OCI-LY3 (cell line): Measurements from ENCODE around the gene POLD4.
A peak's percentile ranks its signal among the peaks of the same experiment; 100 is the strongest.
"Not testable (repeated sequence)": the region's sequence is repeated elsewhere in the genome, so short reads cannot be mapped to it uniquely, and the experiment has no call there.

Source experiments
- H2AFZ ChIP-seq: fragments of 200-600, 300-600 bp; shearing (Covaris generic); 2 replicates; pipeline ENCODE4 v1.6.0; 2014; ENCODE audit warnings: antibody characterized with exemption, low read depth, low read length
- H3K27ac ChIP-seq: fragments of 200-600, 300-600 bp; sonication (generic); 2 replicates; pipeline ENCODE4 v1.5.1; 2014; ENCODE audit warnings: mild to moderate bottlenecking, low read length, moderate library complexity, mixed read lengths
- H3K27me3 ChIP-seq: fragments of 200-600, 300-600 bp; sonication (generic); 2 replicates; pipeline ENCODE4 v1.6.1; 2014; ENCODE audit warnings: low read depth, low read length, mixed read lengths
- H3K36me3 ChIP-seq: fragments of 200-600, 300-600 bp; sonication (generic); replicated peaks from 2 replicates; pipeline ENCODE3; 2014; ENCODE audit warnings: low read depth, low read length, mixed read lengths
- H3K4me1 ChIP-seq: fragments of 300-600, 200-600 bp; sonication (generic); 2 replicates; pipeline ENCODE4 v1.6.1; 2014; ENCODE audit warnings: low read length, mixed read lengths
- H3K4me2 ChIP-seq: fragments of 200-600, 300-600 bp; sonication (generic); 2 replicates; pipeline ENCODE4 v1.6.1; 2014; ENCODE audit warnings: low read length, mixed read lengths
- H3K4me3 ChIP-seq: fragments of 300-600, 200-600 bp; sonication (generic); 2 replicates; pipeline ENCODE4 v1.5.1; 2014; ENCODE audit warnings: antibody characterized with exemption, mild to moderate bottlenecking, low read length, moderate library complexity
- H3K79me2 ChIP-seq: fragments of 300-600, 200-600 bp; shearing (Covaris generic); 2 replicates; pipeline ENCODE4 v1.6.1; 2014; ENCODE audit warnings: mild to moderate bottlenecking, low read length, mixed read lengths
- H3K9ac ChIP-seq: fragments of 300-600, 200-600 bp; shearing (Covaris generic); 2 replicates; pipeline ENCODE4 v1.6.0; 2014; ENCODE audit warnings: mild to moderate bottlenecking, low read length, moderate library complexity
- H3K9me3 ChIP-seq: fragments of 200-600, 300-600 bp; shearing (Covaris generic); 2 replicates; pipeline ENCODE4 v1.6.1; 2014; ENCODE audit warnings: low read length, mixed read lengths; ENCODE audit not compliant: insufficient read depth
- H4K20me1 ChIP-seq: fragments of 200-600, 300-600 bp; sonication (generic); 2 replicates; pipeline ENCODE4 v1.6.1; 2016; ENCODE audit warnings: low read length, mixed read lengths; ENCODE audit not compliant: insufficient read depth
- EZH2phosphoT487 ChIP-seq: fragments of 200-600 bp; shearing (Covaris generic); IDR thresholded peaks from 2 replicates; pipeline ENCODE4 v1.6.1; 2018; ENCODE audit warnings: antibody characterized with exemption, mixed run types, low read depth
- TF ChIP-seq, protein P1 (sequence below): fragments of 200-600, 300-600 bp; sonication (generic); IDR thresholded peaks from 2 replicates; pipeline ENCODE4 v1.5.1; 2014; ENCODE audit warnings: antibody characterized with exemption, low read length, low read depth

POLD4 gene

DNA sequence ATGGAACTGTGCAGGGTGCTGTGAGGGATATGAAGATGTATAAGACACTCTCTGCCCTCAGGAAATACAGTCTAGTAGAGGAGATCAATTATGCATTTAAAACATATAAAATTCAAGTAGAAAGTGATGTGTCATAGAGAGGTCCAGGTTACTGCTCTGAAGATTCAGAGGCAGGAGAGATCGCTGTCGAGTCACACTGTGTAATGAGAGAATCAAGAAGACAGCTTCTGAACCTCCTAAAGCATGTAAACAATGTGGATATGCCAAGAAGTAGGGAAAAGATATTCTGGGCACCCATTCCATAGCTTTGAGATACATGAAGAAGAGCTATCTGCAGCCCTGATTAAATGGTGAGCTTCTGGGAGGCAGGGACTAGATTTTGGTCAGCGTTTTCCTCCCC, 33.3 kb downstream of the POLD4 start:
- Histone ChIP-seq H3K27me3 (no peaks in the 10 kb centered on the region), H3K36me3 (no peaks in the 10 kb centered on the region), H3K79me2 (no peaks in the 10 kb centered on the region), H3K4me1 (peaks cover 8% of the 10 kb centered on the region), H3K4me3 (no peak overlapping the region), H4K20me1 (no peaks in the 10 kb centered on the region), H2AFZ (no peak overlapping the region), H3K9me3 (no peaks in the 10 kb centered on the region), H3K27ac (no peak overlapping the region), H3K4me2 (no peak overlapping the region), H3K9ac (no peak overlapping the region)
- TF ChIP-seq EZH2phosphoT487, result no peak
- TF ChIP-seq, protein P1, sequence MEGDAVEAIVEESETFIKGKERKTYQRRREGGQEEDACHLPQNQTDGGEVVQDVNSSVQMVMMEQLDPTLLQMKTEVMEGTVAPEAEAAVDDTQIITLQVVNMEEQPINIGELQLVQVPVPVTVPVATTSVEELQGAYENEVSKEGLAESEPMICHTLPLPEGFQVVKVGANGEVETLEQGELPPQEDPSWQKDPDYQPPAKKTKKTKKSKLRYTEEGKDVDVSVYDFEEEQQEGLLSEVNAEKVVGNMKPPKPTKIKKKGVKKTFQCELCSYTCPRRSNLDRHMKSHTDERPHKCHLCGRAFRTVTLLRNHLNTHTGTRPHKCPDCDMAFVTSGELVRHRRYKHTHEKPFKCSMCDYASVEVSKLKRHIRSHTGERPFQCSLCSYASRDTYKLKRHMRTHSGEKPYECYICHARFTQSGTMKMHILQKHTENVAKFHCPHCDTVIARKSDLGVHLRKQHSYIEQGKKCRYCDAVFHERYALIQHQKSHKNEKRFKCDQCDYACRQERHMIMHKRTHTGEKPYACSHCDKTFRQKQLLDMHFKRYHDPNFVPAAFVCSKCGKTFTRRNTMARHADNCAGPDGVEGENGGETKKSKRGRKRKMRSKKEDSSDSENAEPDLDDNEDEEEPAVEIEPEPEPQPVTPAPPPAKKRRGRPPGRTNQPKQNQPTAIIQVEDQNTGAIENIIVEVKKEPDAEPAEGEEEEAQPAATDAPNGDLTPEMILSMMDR, result no peak

DNA sequence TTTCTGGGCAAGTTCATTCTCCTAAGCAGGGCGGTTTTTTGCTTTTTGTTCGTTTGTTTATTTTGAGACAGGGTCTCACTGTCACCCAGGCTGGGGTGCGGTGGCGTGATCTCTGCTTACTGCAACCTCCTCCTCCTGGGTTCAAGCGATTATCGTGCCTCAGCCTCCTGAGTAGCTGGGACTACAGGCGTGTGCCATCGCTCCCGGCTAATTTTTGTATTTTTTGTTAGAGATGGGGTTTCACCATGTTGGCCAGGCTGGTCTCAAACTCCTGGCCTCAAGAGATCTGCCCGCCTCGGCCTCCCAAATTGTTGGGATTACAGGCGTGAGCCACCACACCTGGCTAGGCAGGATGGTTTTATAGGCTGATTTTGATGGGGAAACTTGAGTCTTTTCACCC, 34.5 kb downstream of the POLD4 start:
- H3K27me3 ChIP-seq, H3K4me1 ChIP-seq, H3K79me2 ChIP-seq, H3K27ac ChIP-seq, H2AFZ ChIP-seq, H3K9ac ChIP-seq, H4K20me1 ChIP-seq, H3K9me3 ChIP-seq, H3K36me3 ChIP-seq: not testable (repeated sequence)
- peak overlapping the region; percentile 81 for H3K4me2 ChIP-seq
- peak overlapping the region; percentile 78 for H3K4me3 ChIP-seq

DNA sequence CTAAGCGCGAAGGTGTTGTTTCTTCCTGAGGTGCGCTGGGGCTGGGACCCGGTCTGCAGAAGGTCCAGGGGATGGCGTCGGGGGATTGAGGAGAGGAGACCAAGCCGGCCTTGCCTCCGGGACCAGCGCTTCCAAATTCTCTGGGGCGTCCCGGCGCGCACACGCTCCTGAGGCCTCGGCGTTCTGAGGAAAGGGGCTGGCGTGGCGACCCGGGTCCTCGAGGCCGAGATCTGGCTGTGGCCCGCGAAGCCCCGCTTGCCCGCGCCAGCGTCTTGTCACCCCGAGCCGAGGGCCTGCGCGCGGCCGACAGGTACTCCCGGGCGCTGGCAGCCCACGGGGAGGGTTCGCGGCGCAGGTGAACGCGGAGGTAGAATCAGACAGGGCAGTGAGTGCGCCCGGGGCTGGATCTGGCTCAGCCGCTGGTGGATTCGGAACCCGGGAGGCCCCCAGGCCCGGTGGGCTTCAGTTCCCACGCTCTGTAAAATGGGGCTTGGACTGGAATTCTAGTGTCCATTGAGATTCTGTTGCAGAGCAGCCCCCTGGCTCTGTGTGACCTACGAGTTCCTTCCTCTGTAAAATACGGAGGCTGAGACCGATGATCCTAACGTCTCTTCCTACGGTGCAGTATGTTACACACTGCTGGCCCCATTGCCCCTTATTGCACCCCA, 35.3 kb downstream of the POLD4 start:
- Histone ChIP-seq H3K27ac (no peak overlapping the region), H3K27me3 (no peaks in the 10 kb centered on the region), H3K36me3 (no peaks in the 10 kb centered on the region), H3K9ac (peak overlapping the region; percentile 66), H3K79me2 (no peaks in the 10 kb centered on the region), H3K4me1 (peaks cover 8% of the 10 kb centered on the region), H3K4me2 (peak overlapping the region; percentile 81), H3K9me3 (no peaks in the 10 kb centered on the region), H2AFZ (peak overlapping the region; percentile 67), H3K4me3 (peak overlapping the region; percentile 78), H4K20me1 (no peaks in the 10 kb centered on the region)
- TF ChIP-seq, protein P1, result no peak
- no peak for TF ChIP-seq EZH2phosphoT487

DNA sequence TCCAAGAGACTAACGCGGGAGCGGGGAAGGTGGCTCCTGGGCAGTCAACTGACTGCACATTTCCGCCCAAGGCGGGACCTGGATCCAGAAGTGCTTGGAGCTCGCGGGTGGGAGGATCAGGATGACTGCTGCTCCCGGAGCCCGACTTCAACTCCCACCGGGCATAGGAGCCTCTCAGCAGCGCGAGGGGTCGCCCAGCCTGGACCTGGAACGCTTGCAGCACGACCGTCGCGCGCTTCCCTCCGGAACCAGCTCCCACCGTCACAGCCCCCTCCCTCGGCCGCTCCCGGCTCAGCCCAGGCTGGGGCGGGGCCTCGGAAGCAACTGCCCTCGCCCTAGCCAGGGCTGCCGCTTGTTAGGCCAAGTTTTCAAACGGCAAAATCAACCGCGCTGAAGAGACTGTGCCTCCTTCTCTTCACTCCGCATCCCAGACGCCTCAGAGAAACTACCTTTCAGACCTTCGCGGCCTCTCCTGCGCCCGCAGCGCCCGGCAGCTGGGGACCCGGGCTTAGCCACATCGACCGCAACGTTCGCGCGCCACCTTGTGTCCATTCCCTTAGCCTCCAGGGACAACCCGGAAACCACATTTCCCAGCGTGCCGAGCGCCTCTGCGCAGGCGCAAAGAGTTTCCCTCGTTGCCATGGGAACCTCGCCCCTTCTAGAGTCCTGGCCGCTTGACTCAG, 36.0 kb downstream of the POLD4 start:
- Histone ChIP-seq H3K36me3 (no peaks in the 10 kb centered on the region), H3K79me2 (no peaks in the 10 kb centered on the region)
- TF ChIP-seq EZH2phosphoT487, result no peak
- TF ChIP-seq, protein P1, result peak; percentile 96

More for the DNA sequence above, 36.0 kb downstream of the POLD4 start:
- peak overlapping the region; percentile 67 for H2AFZ ChIP-seq
- peak overlapping the region; percentile 78 for H3K27ac ChIP-seq
- no peaks in the 10 kb centered on the region for H3K27me3 ChIP-seq
- H3K4me2 ChIP-seq, result peak overlapping the region; percentile 81
- H3K4me1 ChIP-seq, result peaks cover 8% of the 10 kb centered on the region
- peak overlapping the region; percentile 66 for H3K9ac ChIP-seq
- H3K9me3 ChIP-seq, result no peaks in the 10 kb centered on the region
- peak overlapping the region; percentile 78 for H3K4me3 ChIP-seq
- H4K20me1 ChIP-seq, result no peaks in the 10 kb centered on the region
